Activated CD8-positive, alpha-beta memory T cell treated with anti-CD3 and anti-CD28 coated beads for 48 hours (primary cell): Measurements from ENCODE around the gene SNED1.

Experiments used
- DNase-seq, 3 experiments: peaks; one replicate each; pipeline ENCODE4 v3.0.0-alpha.2; 2020; ENCODE audit warnings: low read depth in 2 of 3, low spot score in 2 of 3

SNED1 gene

GRCh38 chr2:241003830-241004564 is 5.6 kb downstream of the SNED1 start:
- no peak for DNase-seq

- no peak for DNase-seq
Observed at GRCh38 chr2:241005569-241005968, 7.2 kb downstream of the SNED1 start.

GRCh38 chr2:241006412-241006811 is 8.0 kb downstream of the SNED1 start:
- no peak for DNase-seq

- no peak for DNase-seq
Observed at GRCh38 chr2:241007111-241007510, 8.7 kb downstream of the SNED1 start.

GRCh38 chr2:241007880-241008710 is 9.7 kb downstream of the SNED1 start:
- no peak for DNase-seq

- DNase-seq = no peak
Observed at GRCh38 chr2:241008711-241009121, 10.3 kb downstream of the SNED1 start.

GRCh38 chr2:241009191-241009590 is 10.8 kb downstream of the SNED1 start:
- no peak for DNase-seq

GRCh38 chr2:241009601-241010530 is 11.4 kb downstream of the SNED1 start:
- DNase-seq = no peak

- no peak for DNase-seq
Observed at GRCh38 chr2:241010531-241011295, 12.3 kb downstream of the SNED1 start.

- no peak for DNase-seq
Observed at GRCh38 chr2:241011296-241011600, 12.8 kb downstream of the SNED1 start.

GRCh38 chr2:241011751-241012510 is 13.5 kb downstream of the SNED1 start:
- DNase-seq = no peak

GRCh38 chr2:241014224-241014623 is 15.8 kb downstream of the SNED1 start:
- DNase-seq = no peak

GRCh38 chr2:241014764-241015163 is 16.3 kb downstream of the SNED1 start:
- DNase-seq = no peak

- DNase-seq = no peak
Observed at GRCh38 chr2:241015439-241015838, 17.0 kb downstream of the SNED1 start.

GRCh38 chr2:241017228-241017940 is 19.0 kb downstream of the SNED1 start:
- no peak for DNase-seq

GRCh38 chr2:241018051-241018891 is 19.9 kb downstream of the SNED1 start:
- no peak for DNase-seq

GRCh38 chr2:241019441-241020139 is 21.2 kb downstream of the SNED1 start:
- no peak for DNase-seq

GRCh38 chr2:241020201-241020600 is 21.8 kb downstream of the SNED1 start:
- no peak for DNase-seq
